ENCODE results near the gene MSL3B.

The MSL3B gene

DNA sequence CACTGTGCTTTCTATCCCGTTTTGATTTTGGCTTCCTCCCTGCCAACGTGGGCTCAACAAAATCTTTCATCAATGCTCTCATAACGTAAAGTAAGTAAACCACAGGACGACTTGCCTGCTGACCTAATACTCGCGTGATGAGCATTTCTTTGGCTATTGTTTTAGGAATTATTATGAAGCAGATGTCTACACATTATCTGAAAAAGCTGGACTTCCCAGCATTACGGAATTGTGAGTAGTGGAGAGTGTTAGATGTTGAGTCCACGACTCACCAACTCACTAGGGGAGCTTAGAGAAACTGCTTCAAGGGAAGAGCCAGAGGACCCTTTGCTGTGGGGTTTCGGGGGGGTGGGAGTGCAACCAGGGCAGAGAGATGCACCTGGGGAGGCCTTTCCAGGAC is 35.8 kb downstream of the MSL3B start:
- peak; percentile 64 for DNase-seq

- DNase-seq = no peak
Measured at GRCh38 chr2:233831861-233832260, 36.3 kb downstream of the MSL3B start.

DNA sequence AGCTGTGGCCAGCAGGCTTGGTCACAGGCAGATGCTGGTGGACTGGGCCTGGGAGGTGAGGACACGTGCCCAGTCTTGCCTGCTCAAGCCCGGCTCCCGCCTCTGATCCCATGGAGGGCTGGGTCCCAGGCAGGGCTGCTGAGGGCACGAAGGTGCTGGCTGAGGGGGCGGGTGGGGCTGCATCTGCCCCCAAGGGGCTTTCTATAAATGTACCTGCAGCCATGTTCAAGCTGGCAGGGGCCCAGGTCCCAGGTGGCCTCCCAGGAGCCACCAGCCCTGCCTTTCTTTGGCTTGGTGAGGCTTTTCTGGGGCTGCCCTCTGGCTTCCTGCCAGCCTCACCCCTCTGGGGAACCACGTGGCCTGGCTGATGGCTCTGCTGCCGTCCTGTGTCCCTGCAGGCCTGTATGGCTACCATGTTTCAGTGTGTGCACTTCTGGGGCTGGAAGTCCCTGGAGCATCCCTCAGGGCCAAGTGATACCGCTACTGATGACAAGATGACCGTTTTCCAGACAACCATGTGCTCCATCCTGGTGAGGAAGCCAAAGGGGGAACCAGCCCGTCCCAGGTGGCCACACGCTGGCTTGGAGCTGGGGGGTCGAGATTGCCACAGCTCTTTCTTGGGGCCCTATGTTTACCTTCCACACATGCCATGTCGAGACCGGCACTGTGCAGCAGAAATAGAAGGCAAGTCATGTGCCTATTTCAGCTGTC is 37.0 kb downstream of the MSL3B start:
- no peak for DNase-seq

- no peak for DNase-seq
Measured at GRCh38 chr2:233830111-233830802, 37.9 kb downstream of the MSL3B start.

- no peak for DNase-seq
Measured at GRCh38 chr2:233829193-233830110, 38.7 kb downstream of the MSL3B start.

DNA sequence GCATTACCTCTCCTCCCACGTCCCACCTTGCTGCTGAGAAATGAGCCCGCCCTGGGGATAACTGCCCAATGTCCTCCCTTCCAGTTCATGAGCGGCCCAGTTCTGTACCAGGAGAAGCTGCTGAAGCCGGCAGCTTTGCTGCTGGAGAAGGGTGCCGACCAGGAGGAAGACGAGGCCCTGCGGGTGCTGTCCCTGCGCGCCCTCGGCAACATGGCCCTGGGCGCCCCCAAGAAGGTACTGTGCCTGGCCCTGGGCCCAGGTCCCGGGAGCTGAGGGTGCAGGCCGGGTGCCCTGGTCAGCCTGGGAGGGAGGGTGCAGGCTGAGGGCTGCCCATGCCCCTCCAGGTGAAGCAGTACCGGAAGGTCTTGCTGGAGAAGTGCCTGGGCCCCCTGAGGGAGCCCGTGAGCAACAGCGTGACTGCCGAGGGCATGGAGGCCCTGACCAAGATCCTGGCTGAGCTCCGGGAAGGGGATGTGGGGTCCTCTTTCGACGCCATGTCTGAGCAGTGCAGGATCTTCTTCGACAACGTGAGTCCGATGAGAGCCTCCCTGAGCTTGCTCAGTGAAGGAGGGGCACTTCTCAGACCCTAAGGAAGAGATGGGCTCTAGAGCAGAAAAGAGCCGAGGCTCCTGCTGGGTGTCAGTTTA is 39.5 kb downstream of the MSL3B start:
- DNase-seq = no peak

- no peak for DNase-seq
Measured at GRCh38 chr2:233824373-233824772, 43.8 kb downstream of the MSL3B start.

- no peak for DNase-seq
Measured at GRCh38 chr2:233823731-233824121, 44.5 kb downstream of the MSL3B start.

GRCh38 chr2:233822781-233823730 is 45.1 kb downstream of the MSL3B start:
- no peak for DNase-seq

GRCh38 chr2:233822101-233822771 is 46.0 kb downstream of the MSL3B start:
- DNase-seq = no peak

- no peak for DNase-seq
Measured at GRCh38 chr2:233821709-233822100, 46.5 kb downstream of the MSL3B start.

GRCh38 chr2:233821196-233821595 is 47.0 kb downstream of the MSL3B start:
- no peak for DNase-seq

DNA sequence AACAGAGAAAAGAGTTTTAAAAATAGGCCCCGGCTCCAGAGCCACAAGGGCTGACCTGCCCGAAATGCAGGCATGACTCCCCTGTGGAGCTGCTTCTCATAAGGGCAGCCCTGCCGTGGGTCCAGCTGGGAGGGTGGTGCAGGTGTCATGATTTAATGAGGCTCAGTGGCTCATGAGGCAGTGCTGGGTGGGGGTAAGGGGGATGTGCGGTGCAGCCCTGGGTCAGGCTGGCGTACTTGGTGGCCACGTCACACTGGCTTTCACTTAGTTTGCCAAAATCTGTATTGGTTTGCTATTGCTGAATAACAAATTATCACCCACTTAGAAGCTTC is 47.4 kb downstream of the MSL3B start:
- no peak for DNase-seq

- no peak for DNase-seq
Measured at GRCh38 chr2:233819884-233820773, 48.1 kb downstream of the MSL3B start.

DNA sequence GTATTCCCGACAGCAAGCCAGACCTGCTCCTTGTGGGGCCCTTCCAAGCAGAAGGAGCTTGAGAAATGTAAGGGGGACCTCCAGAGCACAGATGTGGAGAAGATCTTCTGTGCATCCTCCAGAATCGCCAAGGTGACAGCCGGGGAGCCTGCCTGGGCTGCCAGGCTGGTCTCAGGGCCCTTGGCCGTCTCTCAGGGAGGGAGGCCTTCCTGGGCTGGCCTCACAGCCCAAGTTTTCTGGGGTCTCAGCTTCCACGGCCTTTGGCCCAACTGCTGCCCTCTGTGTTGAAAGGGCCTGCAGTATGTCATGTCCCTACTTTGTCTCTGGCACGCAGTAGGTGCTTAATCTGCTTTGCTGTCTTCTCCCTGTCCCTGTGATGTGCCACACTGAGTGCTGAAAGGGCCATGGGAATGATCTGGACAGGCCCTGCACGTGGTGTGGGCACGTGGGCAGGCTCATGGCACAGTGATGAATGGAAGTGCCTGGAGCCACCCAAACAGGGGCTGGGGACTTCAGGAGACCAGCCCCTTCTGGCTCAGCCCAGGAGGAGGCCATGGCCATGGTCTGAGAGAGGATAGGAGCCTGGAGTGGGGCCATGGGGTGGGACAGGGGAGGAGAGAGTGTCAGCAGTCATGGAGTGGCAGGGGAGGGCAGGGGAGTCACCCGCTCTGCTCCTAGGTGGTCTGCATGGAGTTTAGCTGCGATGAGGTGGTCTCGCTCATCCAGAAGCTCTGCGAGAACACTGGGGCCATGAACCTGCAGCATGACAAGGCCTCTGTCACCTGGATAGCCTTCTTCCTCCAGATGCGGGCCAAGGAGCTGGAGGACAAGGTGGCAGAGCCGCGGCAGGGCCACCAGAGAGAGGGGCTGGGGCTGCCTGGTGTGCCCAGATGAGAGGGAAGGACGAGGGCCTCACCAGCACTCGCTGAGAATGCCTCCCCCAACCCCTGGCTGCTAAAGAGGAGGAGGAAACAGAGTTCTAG is 49.3 kb downstream of the MSL3B start:
- no peak for DNase-seq

- DNase-seq = no peak
Measured at GRCh38 chr2:233817995-233818638, 50.1 kb downstream of the MSL3B start.

DNA sequence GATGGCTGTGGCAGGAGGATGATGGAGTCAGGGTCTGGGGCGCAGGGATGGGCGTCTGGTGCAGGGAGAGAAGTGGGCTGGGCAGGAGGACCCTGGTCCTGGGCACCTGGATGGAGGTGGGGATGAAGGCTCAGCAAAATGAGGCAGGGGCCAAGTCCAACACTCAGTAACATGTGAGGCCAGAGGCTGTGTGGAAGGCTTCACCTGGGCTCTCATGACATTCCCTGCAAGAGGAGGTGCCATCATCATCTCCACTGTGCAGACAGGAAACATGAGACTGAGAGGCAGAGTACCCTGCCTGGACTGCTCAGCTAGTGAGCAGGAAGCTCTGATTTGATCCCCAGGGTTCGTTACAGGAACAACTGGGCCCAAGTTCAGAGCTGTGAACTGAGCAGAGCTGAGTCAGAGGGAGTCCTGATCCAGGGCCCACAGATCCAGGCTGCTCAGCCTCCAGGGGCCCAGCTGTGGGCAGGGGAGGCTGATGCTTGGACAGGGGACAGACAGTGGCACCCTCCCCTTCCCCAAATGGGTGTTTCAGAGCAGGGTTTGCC is 50.8 kb downstream of the MSL3B start:
- no peak for DNase-seq

GRCh38 chr2:233816771-233817170 is 51.4 kb downstream of the MSL3B start:
- no peak for DNase-seq
